ENCODE data around the gene LPAR1.

Gene LPAR1

GRCh38 chr9:111058166-111058565 is 19.9 kb upstream of the LPAR1 start:
- CTCF ChIA-PET, result no interaction called here
- POLR2A ChIA-PET, result no interaction called here
- TF ChIP-seq, protein P1, sequence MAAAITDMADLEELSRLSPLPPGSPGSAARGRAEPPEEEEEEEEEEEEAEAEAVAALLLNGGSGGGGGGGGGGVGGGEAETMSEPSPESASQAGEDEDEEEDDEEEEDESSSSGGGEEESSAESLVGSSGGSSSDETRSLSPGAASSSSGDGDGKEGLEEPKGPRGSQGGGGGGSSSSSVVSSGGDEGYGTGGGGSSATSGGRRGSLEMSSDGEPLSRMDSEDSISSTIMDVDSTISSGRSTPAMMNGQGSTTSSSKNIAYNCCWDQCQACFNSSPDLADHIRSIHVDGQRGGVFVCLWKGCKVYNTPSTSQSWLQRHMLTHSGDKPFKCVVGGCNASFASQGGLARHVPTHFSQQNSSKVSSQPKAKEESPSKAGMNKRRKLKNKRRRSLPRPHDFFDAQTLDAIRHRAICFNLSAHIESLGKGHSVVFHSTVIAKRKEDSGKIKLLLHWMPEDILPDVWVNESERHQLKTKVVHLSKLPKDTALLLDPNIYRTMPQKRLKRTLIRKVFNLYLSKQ (tag by site-specific recombination; IDR thresholded peaks at IDR 0.05; ENCODE audit: borderline replicate concordance), result no peak
- TF ChIP-seq, protein P2, sequence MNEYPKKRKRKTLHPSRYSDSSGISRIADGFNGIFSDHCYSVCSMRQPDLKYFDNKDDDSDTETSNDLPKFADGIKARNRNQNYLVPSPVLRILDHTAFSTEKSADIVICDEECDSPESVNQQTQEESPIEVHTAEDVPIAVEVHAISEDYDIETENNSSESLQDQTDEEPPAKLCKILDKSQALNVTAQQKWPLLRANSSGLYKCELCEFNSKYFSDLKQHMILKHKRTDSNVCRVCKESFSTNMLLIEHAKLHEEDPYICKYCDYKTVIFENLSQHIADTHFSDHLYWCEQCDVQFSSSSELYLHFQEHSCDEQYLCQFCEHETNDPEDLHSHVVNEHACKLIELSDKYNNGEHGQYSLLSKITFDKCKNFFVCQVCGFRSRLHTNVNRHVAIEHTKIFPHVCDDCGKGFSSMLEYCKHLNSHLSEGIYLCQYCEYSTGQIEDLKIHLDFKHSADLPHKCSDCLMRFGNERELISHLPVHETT (tag by site-specific recombination; IDR thresholded peaks at IDR 0.05), result no peak
- no peak overlapping the region for H3K27ac ChIP-seq (ENCODE audit: extremely low read depth, low read depth, low read length)
- H3K9me3 ChIP-seq (ENCODE audit: control insufficient read depth, insufficient read depth, low read depth, low read length), result no peaks in the 10 kb centered on the region
- H3K36me3 ChIP-seq (ENCODE audit: control insufficient read depth in 2 of 2, insufficient read depth in 1 of 2, low read length in 2 of 2), result no peaks in the 10 kb centered on the region
- H3K4me3 ChIP-seq (ENCODE audit: low read depth, low read length), result no peak overlapping the region
- no peaks in the 10 kb centered on the region for H3K4me1 ChIP-seq (ENCODE audit: control insufficient read depth, insufficient read depth, low read length)

GRCh38 chr9:111056538-111056937 is 18.3 kb upstream of the LPAR1 start:
- no peak overlapping the region for H3K4me3 ChIP-seq (ENCODE audit: low read depth, low read length)
- H3K4me1 ChIP-seq (ENCODE audit: control insufficient read depth, insufficient read depth, low read length), result no peaks in the 10 kb centered on the region
- ChIA-PET POLR2A (no interaction called here), CTCF (no interaction called here)
- H3K36me3 ChIP-seq (ENCODE audit: control insufficient read depth in 2 of 2, insufficient read depth in 1 of 2, low read length in 2 of 2), result no peaks in the 10 kb centered on the region
- H3K27ac ChIP-seq (ENCODE audit: extremely low read depth, low read depth, low read length), result no peak overlapping the region
- H3K9me3 ChIP-seq (ENCODE audit: control insufficient read depth, insufficient read depth, low read depth, low read length), result no peaks in the 10 kb centered on the region
- TF ChIP-seq ZFP37 (tag by site-specific recombination; IDR thresholded peaks at IDR 0.05), result no peak
- TF ChIP-seq ZSCAN16 (tag by site-specific recombination; IDR thresholded peaks at IDR 0.05), result no peak
- TF ChIP-seq SP7 (tag by site-specific recombination; IDR thresholded peaks at IDR 0.05), result no peak
- TF ChIP-seq ZNF776 (tag by site-specific recombination; IDR thresholded peaks at IDR 0.05; ENCODE audit: borderline replicate concordance), result no peak
- no peak for TF ChIP-seq ZNF335 (tag by site-specific recombination; conservative IDR thresholded peaks at IDR 0.05)
- TF ChIP-seq, protein P3, sequence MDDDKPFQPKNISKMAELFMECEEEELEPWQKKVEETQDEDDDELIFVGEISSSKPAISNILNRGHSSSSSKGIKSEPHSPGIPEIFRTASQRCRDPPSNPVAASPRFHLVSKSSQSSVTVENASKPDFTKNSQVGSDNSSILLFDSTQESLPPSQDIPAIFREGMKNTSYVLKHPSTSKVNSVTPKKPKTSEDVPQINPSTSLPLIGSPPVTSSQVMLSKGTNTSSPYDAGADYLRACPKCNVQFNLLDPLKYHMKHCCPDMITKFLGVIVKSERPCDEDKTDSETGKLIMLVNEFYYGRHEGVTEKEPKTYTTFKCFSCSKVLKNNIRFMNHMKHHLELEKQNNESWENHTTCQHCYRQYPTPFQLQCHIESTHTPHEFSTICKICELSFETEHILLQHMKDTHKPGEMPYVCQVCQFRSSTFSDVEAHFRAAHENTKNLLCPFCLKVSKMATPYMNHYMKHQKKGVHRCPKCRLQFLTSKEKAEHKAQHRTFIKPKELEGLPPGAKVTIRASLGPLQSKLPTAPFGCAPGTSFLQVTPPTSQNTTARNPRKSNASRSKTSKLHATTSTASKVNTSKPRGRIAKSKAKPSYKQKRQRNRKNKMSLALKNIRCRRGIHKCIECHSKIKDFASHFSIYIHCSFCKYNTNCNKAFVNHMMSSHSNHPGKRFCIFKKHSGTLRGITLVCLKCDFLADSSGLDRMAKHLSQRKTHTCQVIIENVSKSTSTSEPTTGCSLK (tag by site-specific recombination; IDR thresholded peaks at IDR 0.05), result no peak
- TF ChIP-seq ZNF433 (tag by site-specific recombination; IDR thresholded peaks at IDR 0.05; ENCODE audit: low read depth), result no peak
- TF ChIP-seq ZNF747 (tag by site-specific recombination; IDR thresholded peaks at IDR 0.05), result no peak
- TF ChIP-seq ZNF785 (tag by site-specific recombination; IDR thresholded peaks at IDR 0.05), result no peak
- TF ChIP-seq ATF2 (tag by site-specific recombination; IDR thresholded peaks at IDR 0.05; ENCODE audit: low read depth), result no peak
- no peak for TF ChIP-seq HOXC10 (CRISPR knock-in tag; IDR thresholded peaks at IDR 0.05)
- TF ChIP-seq, protein P4, sequence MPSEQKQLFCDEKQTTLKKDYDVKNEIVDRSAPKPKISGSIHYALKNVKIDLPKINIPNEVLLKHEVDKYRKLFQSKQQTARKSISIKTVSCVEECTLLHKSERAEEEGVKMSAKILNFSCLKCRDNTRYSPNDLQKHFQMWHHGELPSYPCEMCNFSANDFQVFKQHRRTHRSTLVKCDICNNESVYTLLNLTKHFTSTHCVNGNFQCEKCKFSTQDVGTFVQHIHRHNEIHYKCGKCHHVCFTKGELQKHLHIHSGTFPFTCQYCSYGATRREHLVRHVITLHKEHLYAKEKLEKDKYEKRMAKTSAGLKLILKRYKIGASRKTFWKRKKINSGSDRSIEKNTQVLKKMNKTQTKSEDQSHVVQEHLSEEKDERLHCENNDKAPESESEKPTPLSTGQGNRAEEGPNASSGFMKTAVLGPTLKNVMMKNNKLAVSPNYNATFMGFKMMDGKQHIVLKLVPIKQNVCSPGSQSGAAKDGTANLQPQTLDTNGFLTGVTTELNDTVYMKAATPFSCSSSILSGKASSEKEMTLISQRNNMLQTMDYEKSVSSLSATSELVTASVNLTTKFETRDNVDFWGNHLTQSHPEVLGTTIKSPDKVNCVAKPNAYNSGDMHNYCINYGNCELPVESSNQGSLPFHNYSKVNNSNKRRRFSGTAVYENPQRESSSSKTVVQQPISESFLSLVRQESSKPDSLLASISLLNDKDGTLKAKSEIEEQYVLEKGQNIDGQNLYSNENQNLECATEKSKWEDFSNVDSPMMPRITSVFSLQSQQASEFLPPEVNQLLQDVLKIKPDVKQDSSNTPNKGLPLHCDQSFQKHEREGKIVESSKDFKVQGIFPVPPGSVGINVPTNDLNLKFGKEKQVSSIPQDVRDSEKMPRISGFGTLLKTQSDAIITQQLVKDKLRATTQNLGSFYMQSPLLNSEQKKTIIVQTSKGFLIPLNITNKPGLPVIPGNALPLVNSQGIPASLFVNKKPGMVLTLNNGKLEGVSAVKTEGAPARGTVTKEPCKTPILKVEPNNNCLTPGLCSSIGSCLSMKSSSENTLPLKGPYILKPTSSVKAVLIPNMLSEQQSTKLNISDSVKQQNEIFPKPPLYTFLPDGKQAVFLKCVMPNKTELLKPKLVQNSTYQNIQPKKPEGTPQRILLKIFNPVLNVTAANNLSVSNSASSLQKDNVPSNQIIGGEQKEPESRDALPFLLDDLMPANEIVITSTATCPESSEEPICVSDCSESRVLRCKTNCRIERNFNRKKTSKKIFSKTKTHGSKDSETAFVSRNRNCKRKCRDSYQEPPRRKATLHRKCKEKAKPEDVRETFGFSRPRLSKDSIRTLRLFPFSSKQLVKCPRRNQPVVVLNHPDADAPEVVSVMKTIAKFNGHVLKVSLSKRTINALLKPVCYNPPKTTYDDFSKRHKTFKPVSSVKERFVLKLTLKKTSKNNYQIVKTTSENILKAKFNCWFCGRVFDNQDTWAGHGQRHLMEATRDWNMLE (tag by site-specific recombination; conservative IDR thresholded peaks at IDR 0.05; ENCODE audit: low read depth), result no peak
- TF ChIP-seq REST (tag by site-specific recombination; IDR thresholded peaks at IDR 0.05), result no peak
- no peak for TF ChIP-seq ZNF23 (tag by site-specific recombination; IDR thresholded peaks at IDR 0.05; ENCODE audit: borderline replicate concordance)
- no peak for TF ChIP-seq REPIN1 (tag by site-specific recombination; IDR thresholded peaks at IDR 0.05; ENCODE audit: low read depth)
- TF ChIP-seq ZNF184 (tag by site-specific recombination; IDR thresholded peaks at IDR 0.05), result no peak
- no peak for TF ChIP-seq ZNF549 (tag by site-specific recombination; IDR thresholded peaks at IDR 0.05)
